Renal cortex interstitium (tissue), 11 donors: Measurements from ENCODE around the gene COL28A1. TPM values are rescaled to one million over a fixed set of nuclear protein-coding genes. Genes with fewer than 3 reads are reported as not detected.

Experiments used
- DNase-seq, 11 donors: peaks; one replicate each; pipeline ENCODE4 v3.0.0-alpha.2; 2013; ENCODE audit warnings: low read depth in 9 of 11, low spot score in 4 of 11; ENCODE audit errors: extremely low read depth in 1 of 11
- polyA plus RNA-seq, 3 donors: library from polyadenylated mRNA; unstranded; fragments of 120-200 nt; gene quantifications; one replicate each; pipeline ENCODE4 v1.2.1, GENCODE V29; 2013; ENCODE audit not compliant: insufficient read length in 3 of 3

Gene COL28A1
- polyA plus RNA-seq, 3 donors: 9.6 to 13.0 (median 9.7) TPM

DNA sequence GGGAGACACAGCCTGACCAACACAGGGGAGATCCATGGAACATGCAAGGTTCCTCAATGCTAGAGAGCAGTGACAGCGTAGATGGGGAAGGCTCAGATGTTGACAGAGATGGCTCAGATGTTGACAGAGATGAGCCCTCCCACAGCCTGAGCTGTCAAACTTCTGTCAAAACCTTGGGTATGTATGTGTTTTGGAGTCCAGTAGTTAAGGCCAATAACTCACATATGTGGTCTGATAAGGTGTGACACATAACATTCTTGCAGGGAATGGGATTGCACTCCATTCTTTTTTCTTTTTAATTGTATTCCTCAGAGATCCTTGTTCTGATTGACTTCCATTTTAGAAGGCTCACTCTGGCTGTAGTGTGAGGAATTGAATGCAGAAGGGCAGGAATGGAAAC, 217.1 kb downstream of the COL28A1 start:
- no peak for DNase-seq

- DNase-seq: no peak
Observed at GRCh38 chr7:7317850-7318249, 217.8 kb downstream of the COL28A1 start.

GRCh38 chr7:7315851-7316250, 219.8 kb downstream of the COL28A1 start:
- no peak for DNase-seq

DNA sequence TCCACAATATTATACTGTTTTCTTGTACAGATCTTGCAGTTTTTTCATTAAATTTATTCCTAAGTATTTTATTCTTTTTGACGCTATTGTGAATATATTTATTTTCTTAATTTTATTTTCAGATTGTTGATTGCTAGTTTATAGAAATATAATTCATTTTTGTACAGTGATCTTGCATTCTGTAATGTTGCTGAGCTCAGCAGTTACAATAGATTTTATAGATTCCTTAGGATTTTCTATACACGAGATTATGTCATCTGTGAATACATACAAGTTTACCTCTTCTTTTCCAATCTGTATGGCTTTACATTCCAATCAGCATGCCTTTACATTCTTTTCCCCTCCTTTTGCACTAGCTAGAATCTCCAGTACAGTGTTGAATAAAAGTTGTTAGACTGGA, 223.3 kb downstream of the COL28A1 start:
- DNase-seq: no peak

- DNase-seq: no peak
Observed at GRCh38 chr7:7311001-7311400, 224.7 kb downstream of the COL28A1 start.

GRCh38 chr7:7309203-7309602, 226.5 kb downstream of the COL28A1 start:
- no peak for DNase-seq

Other genes starting within 250 kb of the COL28A1 start
- gene MIOS, start 31.0 kb upstream of the COL28A1 start, polyA plus RNA-seq: 10 to 100 TPM; 41.1 to 51.2 (median 42.3) TPM
- gene UMAD1, start 104.9 kb upstream of the COL28A1 start, polyA plus RNA-seq: 10 to 100 TPM; 18.4 to 21.3 (median 20.8) TPM
- 10 to 100 TPM; 49.2 to 76.5 (median 62.0) TPM for gene RPA3, start 182.7 kb upstream of the COL28A1 start, polyA plus RNA-seq